Epidermal melanocyte (primary cell): ENCODE measurements around the gene KCNK3.
A peak's percentile ranks its signal among the peaks of the same experiment; 100 is the strongest.
"Not testable (repeated sequence)": the region's sequence is repeated elsewhere in the genome, so short reads cannot be mapped to it uniquely, and the experiment has no call there.

Source experiments
- DNase-seq: peaks from one replicate; pipeline ENCODE4 v3.0.0; 2011; ENCODE audit warnings: low spot score; ENCODE audit not compliant: insufficient read length

The KCNK3 gene

DNA sequence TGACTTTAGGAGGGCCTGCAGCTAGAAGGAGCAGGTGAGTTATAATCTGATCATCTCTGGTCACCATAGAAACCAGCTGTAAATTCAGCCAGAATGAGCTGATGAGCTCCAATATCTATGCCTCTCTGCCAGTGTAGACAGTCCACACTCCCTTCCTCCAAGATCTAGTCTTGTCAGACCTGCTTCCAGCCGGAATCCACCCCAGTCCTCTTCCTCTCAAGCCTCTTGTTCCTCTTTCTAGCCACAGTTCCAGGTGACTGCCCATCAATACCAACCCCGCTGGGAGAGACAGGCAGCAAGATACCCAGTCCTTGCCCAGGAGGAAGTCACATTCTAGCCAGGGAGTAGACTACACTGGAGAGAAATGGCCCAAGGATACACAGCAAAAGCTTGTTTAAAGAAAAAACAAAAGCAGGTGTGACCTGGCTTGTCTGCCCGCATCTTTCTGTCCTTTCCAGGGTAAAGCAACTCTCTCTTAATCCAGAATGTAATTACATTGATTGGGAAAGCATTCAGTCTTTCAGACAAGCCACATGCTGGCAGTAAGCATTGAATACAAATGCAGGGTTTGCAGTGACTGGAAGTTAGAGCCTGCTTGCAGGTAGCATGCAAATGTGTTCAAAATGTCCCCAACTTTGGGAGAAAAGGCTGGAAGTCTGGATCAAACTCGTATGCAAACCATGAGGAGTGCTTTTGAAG is 62.6 kb downstream of the KCNK3 start:
- no peak for DNase-seq

- DNase-seq = no peak
These were observed 63.8 kb downstream of the KCNK3 start for GRCh38 chr2:26756337-26756736.

DNA sequence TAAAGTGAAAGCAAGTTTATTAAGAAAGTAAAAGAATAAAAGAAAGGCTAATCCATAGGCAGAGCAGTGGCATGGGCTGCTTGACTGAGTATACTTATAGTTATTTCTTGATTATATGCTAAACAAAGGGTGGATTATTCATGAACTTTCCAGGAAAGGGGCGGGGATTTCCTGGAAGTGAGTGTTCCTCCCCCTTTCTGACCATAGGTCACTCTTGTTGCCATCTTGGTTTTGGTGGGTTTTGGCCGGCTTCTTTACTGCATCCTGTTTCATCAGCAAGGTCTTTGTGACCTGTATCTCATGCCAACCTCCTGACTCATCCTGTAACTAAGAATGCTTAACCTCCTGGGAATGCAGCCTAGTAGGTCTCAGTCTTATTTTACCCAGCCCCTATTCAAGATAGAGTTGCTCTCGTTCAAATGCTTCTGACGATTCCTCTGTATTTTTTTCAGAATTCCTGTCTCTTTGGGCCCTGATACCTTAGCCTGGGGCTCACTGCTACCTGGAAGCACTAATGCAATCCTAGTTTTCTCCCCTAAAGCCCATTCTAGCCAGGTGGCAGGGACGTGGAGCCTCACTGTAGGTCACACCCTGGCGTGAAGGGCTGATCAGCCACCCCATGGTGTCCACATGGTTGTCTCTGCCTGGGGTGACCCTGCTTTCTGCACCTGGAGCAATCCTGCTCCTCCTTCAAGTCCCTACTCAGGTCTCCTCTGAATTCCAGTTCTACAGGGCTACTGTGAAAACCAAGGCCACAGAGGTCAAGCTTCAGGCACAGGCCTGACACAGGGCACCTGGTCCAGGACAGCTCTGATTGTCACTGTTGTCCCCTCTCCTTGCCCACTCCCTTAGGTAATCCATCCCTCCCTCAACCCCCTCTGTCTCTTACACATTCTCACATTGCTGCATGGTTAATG is 65.6 kb downstream of the KCNK3 start:
- DNase-seq = no peak

GRCh38 chr2:26758790-26759321 is 66.3 kb downstream of the KCNK3 start:
- DNase-seq = no peak

- DNase-seq = no peak
These were observed 67.3 kb downstream of the KCNK3 start for GRCh38 chr2:26759845-26760244.

DNA sequence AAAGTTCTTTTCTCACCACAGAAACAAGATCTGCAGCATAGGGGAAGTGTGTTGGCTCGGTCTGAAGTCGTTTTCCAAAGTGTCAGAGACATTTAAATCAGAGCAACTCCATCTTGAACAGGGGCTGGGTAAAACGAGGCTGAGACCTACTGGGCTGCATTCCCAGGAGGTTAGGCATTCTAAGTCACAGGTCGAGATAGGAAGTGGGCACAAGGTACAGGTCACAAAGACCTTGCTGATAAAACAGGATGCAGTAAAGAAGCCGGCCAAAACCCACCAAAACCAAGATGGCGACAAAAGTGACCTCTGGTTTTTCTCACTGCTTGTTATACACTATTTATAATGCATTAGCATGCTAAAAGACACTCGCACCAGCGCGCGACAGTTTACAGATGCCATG is 68.5 kb downstream of the KCNK3 start:
- DNase-seq = not testable (repeated sequence)

GRCh38 chr2:26763019-26763418 is 70.5 kb downstream of the KCNK3 start:
- no peak for DNase-seq

DNA sequence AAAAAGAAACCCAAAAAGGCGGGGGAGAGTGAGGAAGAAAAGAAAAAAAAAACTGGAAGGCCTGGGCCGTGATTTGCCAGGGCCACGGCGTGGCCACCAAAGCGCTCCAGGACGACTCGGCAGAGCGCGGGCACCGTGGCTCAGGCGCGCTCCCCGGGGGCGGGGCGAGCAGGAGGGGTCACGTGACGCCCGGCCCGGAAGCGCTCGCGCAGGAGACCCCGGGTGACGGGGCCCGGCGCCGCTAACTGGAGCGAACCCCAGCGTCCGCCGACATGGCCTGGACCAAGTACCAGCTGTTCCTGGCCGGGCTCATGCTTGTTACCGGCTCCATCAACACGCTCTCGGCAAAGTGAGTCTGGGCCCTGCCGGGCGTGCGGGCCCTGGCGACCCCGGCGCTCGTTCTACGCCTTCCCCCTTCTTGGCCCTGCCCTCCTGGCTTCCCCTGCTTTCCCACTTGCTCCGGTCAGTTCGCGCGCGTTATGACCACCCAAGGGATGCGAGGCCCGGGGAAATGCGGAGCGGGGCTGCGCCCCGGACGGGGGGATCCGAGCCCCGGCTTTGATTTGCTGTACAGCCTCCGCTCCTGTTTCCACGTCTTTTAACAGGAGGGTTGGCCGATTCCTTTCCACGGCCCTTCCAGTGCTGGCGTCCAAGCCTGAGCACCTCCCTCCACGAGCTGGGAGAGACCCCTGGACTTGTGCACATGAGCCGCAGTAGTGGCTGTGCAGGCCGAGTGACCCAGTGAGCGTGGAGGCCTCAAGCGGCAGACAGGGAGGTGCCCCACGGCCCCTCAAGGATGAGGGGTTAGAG is 71.8 kb downstream of the KCNK3 start, which contains the start of gene SLC35F6:
TSS of gene SLC35F6 (plus strand) at position 207 of the 810 bp plus-strand sequence. CDS start at position 273, 66 bp downstream.
- peak; percentile 71 for DNase-seq

DNA sequence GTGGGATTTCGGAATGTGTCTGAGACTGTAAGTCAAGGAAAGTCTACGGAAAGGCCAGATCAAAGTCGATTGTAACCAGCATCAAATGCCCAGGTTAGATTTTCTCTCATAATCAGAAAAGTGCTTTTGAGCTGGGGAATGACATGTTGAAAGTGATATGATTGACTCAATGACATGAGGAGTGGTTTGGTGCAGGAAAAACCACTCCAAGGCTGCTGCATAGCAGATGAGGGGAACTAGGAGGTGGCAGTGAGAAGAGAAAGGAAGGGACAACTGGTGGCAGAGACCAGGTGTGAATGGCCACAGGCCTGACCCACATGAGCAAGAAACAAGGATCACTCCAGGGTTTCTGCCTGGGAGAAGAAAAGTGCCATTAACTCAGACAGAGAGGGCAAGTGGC is 72.4 kb downstream of the KCNK3 start:
- DNase-seq = no peak

GRCh38 chr2:26765475-26766200 is 73.1 kb downstream of the KCNK3 start:
- DNase-seq = no peak

- DNase-seq = no peak
These were observed 74.6 kb downstream of the KCNK3 start for GRCh38 chr2:26767129-26767528.

- DNase-seq = no peak
These were observed 75.5 kb downstream of the KCNK3 start for GRCh38 chr2:26767894-26768487.

DNA sequence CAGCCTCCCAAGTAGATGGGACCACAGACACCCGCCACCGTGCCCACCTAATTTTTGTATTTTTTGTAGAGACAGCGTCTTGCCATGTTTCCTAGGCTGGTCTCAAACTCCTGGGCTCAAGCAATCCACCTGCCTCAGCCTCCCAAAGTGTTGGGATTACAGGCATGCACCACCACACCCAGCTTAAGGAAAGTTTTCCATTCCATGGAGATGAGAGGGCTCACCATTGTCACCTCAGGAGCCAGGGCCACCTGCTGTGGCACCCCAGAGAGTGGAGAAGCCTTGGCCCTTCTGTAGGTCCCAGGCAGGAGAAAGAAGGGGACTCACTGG is 76.2 kb downstream of the KCNK3 start:
- DNase-seq = no peak

DNA sequence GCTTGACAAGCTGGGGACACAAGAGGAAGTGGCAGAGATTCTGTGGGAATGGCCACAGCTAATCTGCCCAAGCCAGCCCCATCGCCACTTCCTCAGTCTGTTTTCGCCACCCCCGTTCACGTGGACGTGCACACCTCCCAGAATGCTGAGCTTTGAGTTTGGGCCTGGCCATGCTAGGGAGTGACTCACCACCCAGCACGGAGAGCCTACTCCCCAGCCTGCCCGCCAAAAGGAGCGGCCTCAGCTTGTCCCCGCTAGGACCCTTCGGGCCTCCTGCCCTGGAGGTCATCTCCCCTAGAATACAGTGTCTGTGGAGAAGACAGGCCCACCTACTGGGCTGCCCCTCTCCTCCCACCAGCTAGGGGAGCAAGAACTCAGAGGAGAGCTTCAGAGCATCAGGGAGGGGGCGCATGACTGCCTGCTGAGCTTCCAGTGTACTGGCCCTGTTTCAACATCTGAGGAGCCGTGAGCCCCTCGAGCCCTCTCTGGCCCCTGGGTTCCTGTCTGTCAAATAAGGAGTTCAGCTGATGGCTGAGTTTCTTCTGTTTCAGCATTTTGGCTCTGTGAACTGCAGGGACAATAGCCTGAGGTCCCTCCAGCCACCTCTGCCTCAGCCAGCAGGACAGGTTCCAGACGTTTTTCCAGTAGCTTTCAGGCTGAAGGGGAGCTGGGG is 76.7 kb downstream of the KCNK3 start:
- no peak for DNase-seq

DNA sequence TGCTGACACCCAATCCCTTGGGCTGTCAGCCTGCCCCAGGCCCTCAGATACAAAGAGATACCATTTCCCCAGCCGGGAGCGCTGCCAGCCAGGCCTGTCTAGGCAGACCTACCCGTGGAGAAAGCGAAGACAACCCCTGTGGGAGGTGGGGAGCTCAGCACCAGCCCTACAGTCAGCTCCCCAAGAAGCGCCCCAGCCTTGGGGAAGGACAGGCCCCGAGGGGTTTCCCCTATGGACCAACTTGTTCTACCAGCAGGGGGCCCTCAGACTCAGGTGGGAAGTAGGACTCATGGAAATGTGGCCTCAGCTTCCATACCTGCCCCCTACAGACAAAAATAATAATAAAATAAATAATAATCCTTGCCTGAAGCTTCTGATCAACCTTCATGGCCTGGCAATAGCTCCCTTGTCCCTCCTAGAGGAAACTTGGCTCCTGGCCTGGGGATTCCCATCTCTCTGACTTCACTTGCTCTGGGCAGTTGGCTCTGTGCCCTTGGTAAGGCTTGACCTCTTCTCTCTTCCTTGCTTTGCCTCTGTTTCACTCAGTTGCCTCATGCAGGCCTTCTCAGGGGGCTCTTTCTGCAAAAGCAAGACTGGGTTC is 78.6 kb downstream of the KCNK3 start:
- peak; percentile 41 for DNase-seq

GRCh38 chr2:26772064-26773001 is 79.8 kb downstream of the KCNK3 start:
- no peak for DNase-seq

GRCh38 chr2:26776195-26776800 is 83.8 kb downstream of the KCNK3 start:
- DNase-seq = no peak

DNA sequence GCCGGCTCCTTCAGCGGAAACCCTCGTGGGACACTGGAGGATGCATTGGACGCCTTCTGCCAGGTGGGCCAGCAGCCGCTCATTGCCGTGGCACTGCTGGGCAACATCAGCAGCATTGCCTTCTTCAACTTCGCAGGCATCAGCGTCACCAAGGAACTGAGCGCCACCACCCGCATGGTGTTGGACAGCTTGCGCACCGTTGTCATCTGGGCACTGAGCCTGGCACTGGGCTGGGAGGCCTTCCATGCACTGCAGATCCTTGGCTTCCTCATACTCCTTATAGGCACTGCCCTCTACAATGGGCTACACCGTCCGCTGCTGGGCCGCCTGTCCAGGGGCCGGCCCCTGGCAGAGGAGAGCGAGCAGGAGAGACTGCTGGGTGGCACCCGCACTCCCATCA is 85.6 kb downstream of the KCNK3 start:
- no peak for DNase-seq
